ENCODE data around the gene KCNE1.
"Not testable (repeated sequence)": the region's sequence is repeated elsewhere in the genome, so short reads cannot be mapped to it uniquely, and the experiment has no call there.

Gene KCNE1

GRCh38 chr21:34406676-34407075 lies 105.3 kb downstream of the KCNE1 start:
- H3K4me3 ChIP-seq (ENCODE audit: low read length); H3K36me3 ChIP-seq (ENCODE audit: control insufficient read depth, insufficient read depth, low read length, severe bottlenecking); H3K27me3 ChIP-seq (replicated peaks; ENCODE audit: control insufficient read depth, insufficient read depth, low read length); DNase-seq (ENCODE audit: low read depth); H3K9ac ChIP-seq (ENCODE audit: low read length); H3K4me1 ChIP-seq (ENCODE audit: control insufficient read depth, insufficient read depth, low read length); H3K9me3 ChIP-seq (ENCODE audit: control insufficient read depth, low read length): not testable (repeated sequence)

- DNase-seq (ENCODE audit: low read depth); H3K9ac ChIP-seq (ENCODE audit: low read length); H3K36me3 ChIP-seq (ENCODE audit: control insufficient read depth, insufficient read depth, low read length, severe bottlenecking); H3K27me3 ChIP-seq (replicated peaks; ENCODE audit: control insufficient read depth, insufficient read depth, low read length); H3K4me1 ChIP-seq (ENCODE audit: control insufficient read depth, insufficient read depth, low read length); H3K9me3 ChIP-seq (ENCODE audit: control insufficient read depth, low read length); H3K4me3 ChIP-seq (ENCODE audit: low read length): not testable (repeated sequence)
Measured at GRCh38 chr21:34406102-34406501, 105.9 kb downstream of the KCNE1 start.

- not testable (repeated sequence) for DNase-seq (ENCODE audit: low read depth); H3K4me1 ChIP-seq (ENCODE audit: control insufficient read depth, insufficient read depth, low read length)
Measured at GRCh38 chr21:34405686-34406085, 106.3 kb downstream of the KCNE1 start.

GRCh38 chr21:34404742-34405141 lies 107.3 kb downstream of the KCNE1 start:
- H3K36me3 ChIP-seq (ENCODE audit: control insufficient read depth, insufficient read depth, low read length, severe bottlenecking); H3K4me3 ChIP-seq (ENCODE audit: low read length); H3K9me3 ChIP-seq (ENCODE audit: control insufficient read depth, low read length); H3K4me1 ChIP-seq (ENCODE audit: control insufficient read depth, insufficient read depth, low read length); DNase-seq (ENCODE audit: low read depth); H3K9ac ChIP-seq (ENCODE audit: low read length); H3K27me3 ChIP-seq (replicated peaks; ENCODE audit: control insufficient read depth, insufficient read depth, low read length): not testable (repeated sequence)

More at GRCh38 chr21:34405686-34406085, 106.3 kb downstream of the KCNE1 start:
- H3K9ac ChIP-seq (ENCODE audit: low read length); H3K4me3 ChIP-seq (ENCODE audit: low read length); H3K36me3 ChIP-seq (ENCODE audit: control insufficient read depth, insufficient read depth, low read length, severe bottlenecking); H3K9me3 ChIP-seq (ENCODE audit: control insufficient read depth, low read length); H3K27me3 ChIP-seq (replicated peaks; ENCODE audit: control insufficient read depth, insufficient read depth, low read length): not testable (repeated sequence)

- not testable (repeated sequence) for H3K9me3 ChIP-seq (ENCODE audit: control insufficient read depth, low read length); H3K36me3 ChIP-seq (ENCODE audit: control insufficient read depth, insufficient read depth, low read length, severe bottlenecking); DNase-seq (ENCODE audit: low read depth); H3K4me1 ChIP-seq (ENCODE audit: control insufficient read depth, insufficient read depth, low read length); H3K4me3 ChIP-seq (ENCODE audit: low read length); H3K9ac ChIP-seq (ENCODE audit: low read length); H3K27me3 ChIP-seq (replicated peaks; ENCODE audit: control insufficient read depth, insufficient read depth, low read length)
Measured at GRCh38 chr21:34400522-34400921, 111.5 kb downstream of the KCNE1 start.
